Endothelial cell of umbilical vein (primary cell): Measurements from ENCODE around the gene FAM181A. TPM values are rescaled to one million over a fixed set of nuclear protein-coding genes. Genes with fewer than 3 reads are reported as not detected.

ENCODE experiments used
- BruUV-seq: library from RNA; stranded (reverse); fragments of 400-500 nt; replicated peaks from 2 replicates; lab custom pipeline; 2021; lab: Mats Ljungman, UMichigan
- CTCF ChIA-PET: fragments of 300-600, 350-600 bp; sonication (Branson Sonifier 250); formaldehyde crosslinking; loops from one replicate; lab custom pipeline; 2021; ENCODE audit warnings: antibody characterized with exemption, inconsistent platforms; lab: Charles Lee
- POLR2A ChIA-PET: fragments of 300-600, 350-600 bp; sonication (Branson Sonifier 250); formaldehyde crosslinking; loops from one replicate; lab custom pipeline; 2021; ENCODE audit warnings: antibody characterized with exemption, inconsistent platforms; lab: Charles Lee
- DNase-seq: peaks from one replicate; pipeline ENCODE4 v3.0.0-alpha.2; 2011; ENCODE audit warnings: low read depth, low spot score
- FAIRE-seq: peaks from 2 replicates; lab custom pipeline; 2011; peaks lifted over from hg19 to GRCh38; lab: Jason Lieb, UNC
- H2AFZ ChIP-seq: 2 replicates; pipeline ENCODE4 v1.6.0; 2012; ENCODE audit warnings: low read depth, low read length, control low read depth, inconsistent platforms
- H3K27ac ChIP-seq: 2 replicates; pipeline ENCODE4 v1.5.1; 2011; ENCODE audit warnings: low read depth, mild to moderate bottlenecking, control low read depth, low read length, moderate library complexity; ENCODE audit not compliant: insufficient read depth
- H3K27me3 ChIP-seq, 2 experiments: 2 replicates each; pipeline versions ENCODE4 v1.6.0 to v1.6.1; 2011; ENCODE audit warnings: low read length in 2 of 2, mixed read lengths in 1 of 2; ENCODE audit not compliant: control insufficient read depth in 2 of 2, insufficient read depth in 2 of 2
- H3K36me3 ChIP-seq, 2 experiments: 2 replicates in 1 of 2; 3 replicates in 1 of 2; pipeline ENCODE4 v1.5.1; 2011; ENCODE audit warnings: low read length in 2 of 2, mild to moderate bottlenecking in 1 of 2, moderate library complexity in 1 of 2; ENCODE audit not compliant: control insufficient read depth in 2 of 2, insufficient read depth in 2 of 2; ENCODE audit errors: extremely low read depth in 1 of 2
- H3K4me1 ChIP-seq: 3 replicates; pipeline ENCODE4 v1.5.1; 2011; ENCODE audit warnings: mild to moderate bottlenecking, low read length; ENCODE audit not compliant: control insufficient read depth, insufficient read depth; ENCODE audit errors: extremely low read depth
- H3K4me2 ChIP-seq: 2 replicates; pipeline ENCODE4 v1.6.1; 2011; ENCODE audit warnings: low read length, control low read depth, mixed read lengths; ENCODE audit not compliant: insufficient read depth
- H3K4me3 ChIP-seq, 3 experiments: fragments of 200-600 bp in 1 of 3; sonication (generic), shearing (Covaris generic) in 1 of 3; replicated peaks in 1 of 3; 2 replicates each; pipeline ENCODE4 v1.5.1; 2011 to 2016; ENCODE audit warnings: control low read depth in 3 of 3, low read length in 3 of 3, mild to moderate bottlenecking in 2 of 3, inconsistent platforms in 1 of 3, low read depth in 1 of 3, moderate library complexity in 1 of 3; ENCODE audit not compliant: insufficient read depth in 1 of 3
- H3K79me2 ChIP-seq: 2 replicates; pipeline ENCODE4 v1.6.0; 2012; ENCODE audit warnings: low read length, inconsistent platforms; ENCODE audit not compliant: control insufficient read depth, insufficient read depth
- H3K9ac ChIP-seq: replicated peaks from 2 replicates; pipeline ENCODE3; 2011; ENCODE audit warnings: low read length, control low read depth; ENCODE audit not compliant: insufficient read depth; ENCODE audit errors: extremely low read depth
- H3K9me1 ChIP-seq: replicated peaks from 3 replicates; pipeline ENCODE4 v1.6.0; 2011; ENCODE audit warnings: mild to moderate bottlenecking, low read length; ENCODE audit not compliant: control insufficient read depth, insufficient read depth; ENCODE audit errors: extremely low read depth
- H3K9me3 ChIP-seq: replicated peaks from 2 replicates; pipeline ENCODE4 v1.5.1; 2012; ENCODE audit warnings: low read length, inconsistent platforms; ENCODE audit not compliant: control insufficient read depth, insufficient read depth
- H4K20me1 ChIP-seq: replicated peaks from 2 replicates; pipeline ENCODE3; 2011; ENCODE audit warnings: mild to moderate bottlenecking, low read length; ENCODE audit not compliant: control insufficient read depth, insufficient read depth; ENCODE audit errors: extremely low read depth
- CTCF ChIP-seq, 2 donors: IDR thresholded peaks; 1 replicate in 1 of 2; 2 replicates in 1 of 2; pipeline ENCODE4 v1.5.1; 2011; ENCODE audit warnings: low read length in 2 of 2, mild to moderate bottlenecking in 2 of 2, moderate library complexity in 2 of 2, control low read depth in 1 of 2, inconsistent platforms in 1 of 2, low read depth in 1 of 2; ENCODE audit not compliant: insufficient read depth in 1 of 2; ENCODE audit errors: extremely low read depth in 1 of 2
- EZH2 ChIP-seq: IDR thresholded peaks from 2 replicates; pipeline ENCODE4 v1.6.1; 2012; ENCODE audit warnings: borderline replicate concordance, low read depth, mild to moderate bottlenecking, moderate library complexity, low read length, inconsistent platforms; ENCODE audit not compliant: severe bottlenecking
- FOS ChIP-seq: IDR thresholded peaks from 2 replicates; pipeline ENCODE4 v1.6.1; 2011; ENCODE audit warnings: mild to moderate bottlenecking, low read length, moderate library complexity, borderline replicate concordance; ENCODE audit not compliant: insufficient read depth
- GATA2 ChIP-seq: IDR thresholded peaks from 2 replicates; pipeline ENCODE4 v1.7.0; 2011; ENCODE audit warnings: low read depth, mild to moderate bottlenecking, moderate library complexity, mixed read lengths, low read length; ENCODE audit not compliant: insufficient read length, insufficient read depth
- JUN ChIP-seq: IDR thresholded peaks from 2 replicates; pipeline ENCODE4 v1.6.1; 2011; ENCODE audit warnings: borderline replicate concordance, low read depth; ENCODE audit not compliant: insufficient read length, insufficient read depth
- MAX ChIP-seq: IDR thresholded peaks from 2 replicates; pipeline ENCODE4 v1.6.1; 2011; ENCODE audit not compliant: insufficient read depth, insufficient read length
- MYC ChIP-seq: IDR thresholded peaks from one replicate; pipeline ENCODE4 v1.6.1; 2011; ENCODE audit warnings: mild to moderate bottlenecking, low read depth, low read length
- POLR2A ChIP-seq: IDR thresholded peaks from 2 replicates; pipeline ENCODE4 v1.6.1; 2012; ENCODE audit warnings: low read depth, mild to moderate bottlenecking, control low read depth, low read length
- POLR2AphosphoS5 ChIP-seq: IDR thresholded peaks from 2 replicates; pipeline ENCODE4 v1.6.1; 2012; ENCODE audit warnings: low read depth, mild to moderate bottlenecking, control low read depth, low read length, moderate library complexity; ENCODE audit not compliant: insufficient read depth
- dilution Hi-C: fragments of 300-500 bp; cut with MboI; formaldehyde crosslinking; loops from one replicate; pipeline ENCODE4 v1.15.0; 2019; ENCODE audit warnings: low sequenced_read_pairs; ENCODE audit not compliant: extremely low pct_ligation_motif_present
- intact Hi-C: fragments of 100-400 bp; cut with micrococcal nuclease; formaldehyde crosslinking; loops from one replicate; pipeline ENCODE4 v1.10.0; 2022
- polyA plus RNA-seq, 4 experiments: library from polyadenylated mRNA; depleted of rRNA in 3 of 4; stranded (reverse) in 3 of 4; unstranded in 1 of 4; fragments of >200 nt; gene quantifications; 2 replicates each; pipeline versions ENCODE4 v1.2.1 to v1.2.3, GENCODE V29; 2011 to 2012; ENCODE audit warnings: missing spikeins in 1 of 4
- total RNA-seq: library from RNA; stranded (reverse); gene quantifications from 2 replicates; pipeline ENCODE4 v1.2.3, GENCODE V29; 2021

Gene FAM181A
- total and polyA plus RNA-seq, 2 donors (not counting 3 experiments of a cell fraction or from before 2014, with no cell fraction given): not detected

DNA sequence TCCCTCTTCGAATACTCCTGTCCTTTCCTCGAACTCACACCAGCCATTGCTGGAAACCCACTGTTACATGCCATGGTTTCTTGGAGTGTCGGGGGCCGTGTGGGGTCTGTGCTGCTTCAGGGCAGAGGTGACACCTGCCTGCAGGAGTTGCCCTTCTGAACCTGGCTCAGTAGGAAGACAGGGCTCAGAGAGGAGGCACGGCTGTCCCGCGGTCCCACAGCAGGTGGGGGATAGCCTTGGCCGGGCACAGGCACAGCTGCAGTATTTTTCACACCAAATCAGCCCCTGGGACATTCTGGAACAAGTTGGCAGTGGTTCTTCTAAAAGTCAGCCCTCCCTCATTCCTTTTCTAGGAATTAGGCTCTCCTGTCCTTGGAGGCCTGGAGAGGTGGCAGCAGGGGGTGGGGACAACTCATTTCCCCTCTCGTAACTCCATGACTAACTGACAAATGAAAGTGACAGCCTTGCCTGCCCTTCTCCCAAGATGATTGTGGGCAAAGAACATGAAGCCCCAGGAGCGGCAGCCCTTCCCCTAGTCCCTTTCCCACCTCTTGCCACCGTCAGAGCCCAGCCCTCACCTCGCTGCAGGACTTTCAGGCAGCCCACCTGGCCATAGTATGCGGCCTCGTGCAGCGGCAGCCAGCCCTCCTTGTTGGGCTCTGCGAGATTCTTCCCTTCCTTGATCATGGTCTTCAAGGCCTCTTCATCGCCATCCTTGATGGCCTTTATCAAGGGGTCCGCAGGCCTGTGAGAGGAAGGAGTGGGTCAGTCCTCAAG lies 26.8 kb downstream of the FAM181A start:
- TF ChIP-seq POLR2AphosphoS5: no peak
- no peak for TF ChIP-seq MAX
- no peak for TF ChIP-seq CTCF (IDR thresholded peaks at IDR 0.05; ENCODE audit: extremely low read depth in 1 of 2, insufficient read depth in 1 of 2, low read depth in 1 of 2, low read length in 2 of 2)
- TF ChIP-seq POLR2A: no peak
- no peak for TF ChIP-seq JUN
- no peak for TF ChIP-seq FOS
- no peak for TF ChIP-seq GATA2
- no peak for TF ChIP-seq MYC
- no peak for TF ChIP-seq EZH2
- Histone ChIP-seq H3K9me1 (no peaks in the 10 kb centered on the region), H2AFZ (no peak overlapping the region), H3K79me2 (no peaks in the 10 kb centered on the region), H3K4me3 (no peak overlapping the region), H3K27me3 (no peaks in the 10 kb centered on the region), H3K4me2 (no peak overlapping the region), H4K20me1 (no peaks in the 10 kb centered on the region), H3K4me1 (no peaks in the 10 kb centered on the region), H3K9ac (no peak overlapping the region), H3K27ac (no peak overlapping the region), H3K36me3 (no peaks in the 10 kb centered on the region), H3K9me3 (no peaks in the 10 kb centered on the region)
- FAIRE-seq: no peak
- DNase-seq: no peak
- no TSS peak for BruUV-seq
- dilution Hi-C loops: no loop called here
- ChIA-PET CTCF (interaction anchor here (2.9 kb wide), 1 partner anchor 14 kb away, joined by 22 read pairs; no protein-coding TSS in a partner anchor), POLR2A (no interaction called here)
- intact Hi-C loops: no loop called here
